ENCODE results near the gene ADCK2.

GRCh38 chr7:140674356-140674800, 1.6 kb downstream of the ADCK2 start:
- no peak for TF ChIP-seq L3MBTL2 (conservative IDR thresholded peaks at IDR 0.05)
- TF ChIP-seq SP1 (IDR thresholded peaks at IDR 0.05), result no peak
- TF ChIP-seq ELF4 (IDR thresholded peaks at IDR 0.05), result no peak
- TF ChIP-seq ARNT (IDR thresholded peaks at IDR 0.05), result no peak
- TF ChIP-seq ZNF384 (IDR thresholded peaks at IDR 0.05), result no peak
- no peak for TF ChIP-seq FOXM1 (IDR thresholded peaks at IDR 0.05; ENCODE audit: borderline replicate concordance)
- no peak for TF ChIP-seq LEF1 (IDR thresholded peaks at IDR 0.05; ENCODE audit: borderline replicate concordance)

Data from HEK293T (cell line).